Vagina (tissue), 2 donors: ENCODE results near the gene C12orf57. TPM values are rescaled to one million over a fixed set of nuclear protein-coding genes. Genes with fewer than 3 reads are reported as not detected.

ENCODE experiments used
- DNase-seq, 2 donors: peaks; one replicate each; pipeline ENCODE4 v3.0.0-alpha.2; 2017; ENCODE audit errors: extremely low spot score in 2 of 2
- H3K27ac ChIP-seq: fragments of 200-600 bp; sonication (generic); one replicate; pipeline ENCODE4 v1.5.1; 2019
- H3K27me3 ChIP-seq: fragments of 200-600 bp; sonication (generic); one replicate; pipeline ENCODE4 v1.5.1; 2019
- H3K36me3 ChIP-seq, 2 donors: fragments of 200-600 bp; sonication (generic); one replicate each; pipeline ENCODE4 v1.5.1; 2017 to 2019
- H3K4me1 ChIP-seq: fragments of 200-600 bp; sonication (generic); one replicate; pipeline ENCODE4 v1.5.1; 2019
- H3K4me3 ChIP-seq, 2 donors: fragments of 200-600 bp; sonication (generic); 1 replicate in 1 of 2; 2 replicates in 1 of 2; pipeline ENCODE4 v1.5.1; 2016 to 2019
- H3K9me3 ChIP-seq: fragments of 200-600 bp; sonication (generic); one replicate; pipeline ENCODE4 v1.5.1; 2019
- POLR2A ChIP-seq, 2 donors: fragments of 450-650 bp; IDR thresholded peaks; one replicate each; pipeline ENCODE4 v1.6.1; 2017; ENCODE audit warnings: antibody characterized with exemption in 2 of 2, mild to moderate bottlenecking in 2 of 2, moderate library complexity in 2 of 2
- POLR2AphosphoS5 ChIP-seq, 2 donors: sonication (generic); formaldehyde crosslinking; IDR thresholded peaks; one replicate each; pipeline ENCODE4 v1.9.0; 2017; ENCODE audit warnings: antibody characterized with exemption in 2 of 2, mild to moderate bottlenecking in 2 of 2, low read depth in 1 of 2; ENCODE audit not compliant: insufficient read depth in 1 of 2
- intact Hi-C: fragments of 100-400 bp; cut with DNase I; formaldehyde crosslinking; loops from one replicate; pipeline ENCODE4 v1.15.1; 2023
- total RNA-seq: library from RNA; depleted of rRNA; stranded (reverse); fragments of >200 nt; gene quantifications from one replicate; pipeline ENCODE4 v1.2.3, GENCODE V29; 2016
- TF ChIP-seq, protein P1 (sequence below), 3 experiments: fragments of 450-650 bp in 2 of 3; fragments of 200-600 bp in 1 of 3; sonication (generic) in 1 of 3; IDR thresholded peaks; one replicate each; pipeline ENCODE4 v1.5.1; 2017 to 2019; ENCODE audit warnings: antibody characterized with exemption in 3 of 3, mild to moderate bottlenecking in 2 of 3, moderate library complexity in 2 of 3

Gene C12orf57
- total RNA-seq, 1 donor from 2014 or later: 760 TPM

DNA sequence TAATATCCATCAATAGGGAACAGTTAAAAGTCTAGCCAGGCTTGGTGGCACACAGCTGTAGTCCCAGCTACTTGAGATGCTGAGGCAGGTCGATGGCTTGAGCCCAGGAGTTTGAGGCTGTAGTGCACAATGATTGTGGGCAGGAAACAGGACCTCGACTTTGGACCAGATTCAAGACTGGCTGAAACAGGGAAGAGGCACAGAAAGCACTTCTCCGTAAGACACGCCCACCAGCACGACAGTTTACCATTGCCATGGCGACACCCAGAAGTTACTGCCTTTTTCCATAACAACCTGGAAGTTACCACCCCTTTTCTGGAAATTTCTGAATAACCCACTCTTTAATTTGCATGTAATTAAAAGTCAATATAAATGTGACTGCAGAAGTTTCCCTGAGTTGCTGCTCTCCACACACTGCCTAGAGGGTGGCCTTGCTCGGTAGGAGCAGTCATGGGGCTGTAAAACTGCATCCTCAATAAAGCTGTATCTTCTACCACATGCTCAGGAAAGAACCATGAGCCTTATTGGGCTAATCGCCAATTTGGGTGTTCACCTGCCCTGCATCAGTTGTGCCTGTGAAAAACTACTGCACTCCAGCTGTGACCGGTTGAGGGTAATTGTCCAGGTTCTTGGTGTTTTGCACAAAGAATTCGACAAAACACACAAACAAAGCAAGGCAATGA lies 43.8 kb upstream of the C12orf57 start:
- intact Hi-C loops: no loop called here
- Histone ChIP-seq H3K9me3 (no peaks in the 10 kb centered on the region), H3K4me3 (no peak overlapping the region), H3K27me3 (no peaks in the 10 kb centered on the region), H3K4me1 (peaks cover 10% of the 10 kb centered on the region), H3K36me3 (no peaks in the 10 kb centered on the region), H3K27ac (no peak overlapping the region)
- no peak for DNase-seq
- TF ChIP-seq POLR2AphosphoS5 (IDR thresholded peaks at IDR 0.05; ENCODE audit: insufficient read depth in 1 of 2, low read depth in 1 of 2): no peak
- no peak for TF ChIP-seq POLR2A (IDR thresholded peaks at IDR 0.05)
- TF ChIP-seq, protein P1, sequence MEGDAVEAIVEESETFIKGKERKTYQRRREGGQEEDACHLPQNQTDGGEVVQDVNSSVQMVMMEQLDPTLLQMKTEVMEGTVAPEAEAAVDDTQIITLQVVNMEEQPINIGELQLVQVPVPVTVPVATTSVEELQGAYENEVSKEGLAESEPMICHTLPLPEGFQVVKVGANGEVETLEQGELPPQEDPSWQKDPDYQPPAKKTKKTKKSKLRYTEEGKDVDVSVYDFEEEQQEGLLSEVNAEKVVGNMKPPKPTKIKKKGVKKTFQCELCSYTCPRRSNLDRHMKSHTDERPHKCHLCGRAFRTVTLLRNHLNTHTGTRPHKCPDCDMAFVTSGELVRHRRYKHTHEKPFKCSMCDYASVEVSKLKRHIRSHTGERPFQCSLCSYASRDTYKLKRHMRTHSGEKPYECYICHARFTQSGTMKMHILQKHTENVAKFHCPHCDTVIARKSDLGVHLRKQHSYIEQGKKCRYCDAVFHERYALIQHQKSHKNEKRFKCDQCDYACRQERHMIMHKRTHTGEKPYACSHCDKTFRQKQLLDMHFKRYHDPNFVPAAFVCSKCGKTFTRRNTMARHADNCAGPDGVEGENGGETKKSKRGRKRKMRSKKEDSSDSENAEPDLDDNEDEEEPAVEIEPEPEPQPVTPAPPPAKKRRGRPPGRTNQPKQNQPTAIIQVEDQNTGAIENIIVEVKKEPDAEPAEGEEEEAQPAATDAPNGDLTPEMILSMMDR (IDR thresholded peaks at IDR 0.05): no peak

DNA sequence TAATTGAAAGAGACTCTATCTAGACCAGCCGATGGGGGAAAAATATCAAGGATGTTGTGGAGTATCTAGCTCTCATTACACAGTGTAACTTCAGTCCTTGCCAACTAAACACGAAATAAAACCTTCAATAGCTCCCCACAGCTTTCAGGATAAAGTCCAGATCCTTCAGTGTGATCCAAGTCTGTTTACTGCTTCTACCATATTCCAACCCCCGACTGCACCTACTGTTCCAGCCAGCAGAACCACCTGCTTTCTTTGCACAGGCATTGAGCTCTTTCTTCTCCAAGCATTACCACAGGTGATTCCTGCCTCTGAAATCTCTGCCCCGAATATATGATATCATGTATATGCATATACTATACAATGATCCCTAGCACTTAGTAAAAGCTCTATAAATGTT lies 41.4 kb upstream of the C12orf57 start:
- no peaks in the 10 kb centered on the region for H3K27me3 ChIP-seq
- peaks cover 16% of the 10 kb centered on the region for H3K4me1 ChIP-seq
- intact Hi-C loops: no loop called here
- no peaks in the 10 kb centered on the region for H3K36me3 ChIP-seq
- no peak overlapping the region for H3K4me3 ChIP-seq
- TF ChIP-seq POLR2A (IDR thresholded peaks at IDR 0.05): no peak
- TF ChIP-seq, protein P1 (IDR thresholded peaks at IDR 0.05): no peak
- no peak for TF ChIP-seq POLR2AphosphoS5 (IDR thresholded peaks at IDR 0.05; ENCODE audit: insufficient read depth in 1 of 2, low read depth in 1 of 2)
- no peaks in the 10 kb centered on the region for H3K9me3 ChIP-seq
- H3K27ac ChIP-seq: no peak overlapping the region
- no peak for DNase-seq

DNA sequence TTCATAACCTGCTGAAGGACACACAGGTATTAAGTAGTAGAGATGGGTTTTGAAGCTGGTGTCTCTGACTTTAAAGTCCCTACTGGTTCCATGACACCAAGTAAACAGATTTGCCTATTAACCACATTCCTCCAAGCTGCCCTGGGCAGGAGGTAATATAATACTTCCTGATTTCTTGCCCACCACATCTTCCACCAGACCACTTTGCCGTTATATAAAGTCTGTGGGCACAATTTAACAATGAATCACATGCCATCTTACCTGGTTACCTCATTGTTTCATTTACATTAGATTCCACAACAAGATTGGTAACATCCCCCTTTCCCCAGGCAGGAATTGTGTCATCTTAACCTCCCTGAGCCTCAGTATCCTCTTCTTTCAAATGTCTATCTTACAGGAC lies 40.1 kb upstream of the C12orf57 start:
- Histone ChIP-seq H3K4me1 (peaks cover 16% of the 10 kb centered on the region), H3K36me3 (peaks cover 0 to 5% of the 10 kb centered on the region in 2 donors), H3K4me3 (no peak overlapping the region), H3K27me3 (no peaks in the 10 kb centered on the region), H3K27ac (no peak overlapping the region), H3K9me3 (no peaks in the 10 kb centered on the region)
- TF ChIP-seq POLR2AphosphoS5 (IDR thresholded peaks at IDR 0.05; ENCODE audit: insufficient read depth in 1 of 2, low read depth in 1 of 2) (no peak), POLR2A (IDR thresholded peaks at IDR 0.05) (no peak)
- TF ChIP-seq, protein P1 (IDR thresholded peaks at IDR 0.05): no peak
- intact Hi-C loops: no loop called here
- DNase-seq: no peak

DNA sequence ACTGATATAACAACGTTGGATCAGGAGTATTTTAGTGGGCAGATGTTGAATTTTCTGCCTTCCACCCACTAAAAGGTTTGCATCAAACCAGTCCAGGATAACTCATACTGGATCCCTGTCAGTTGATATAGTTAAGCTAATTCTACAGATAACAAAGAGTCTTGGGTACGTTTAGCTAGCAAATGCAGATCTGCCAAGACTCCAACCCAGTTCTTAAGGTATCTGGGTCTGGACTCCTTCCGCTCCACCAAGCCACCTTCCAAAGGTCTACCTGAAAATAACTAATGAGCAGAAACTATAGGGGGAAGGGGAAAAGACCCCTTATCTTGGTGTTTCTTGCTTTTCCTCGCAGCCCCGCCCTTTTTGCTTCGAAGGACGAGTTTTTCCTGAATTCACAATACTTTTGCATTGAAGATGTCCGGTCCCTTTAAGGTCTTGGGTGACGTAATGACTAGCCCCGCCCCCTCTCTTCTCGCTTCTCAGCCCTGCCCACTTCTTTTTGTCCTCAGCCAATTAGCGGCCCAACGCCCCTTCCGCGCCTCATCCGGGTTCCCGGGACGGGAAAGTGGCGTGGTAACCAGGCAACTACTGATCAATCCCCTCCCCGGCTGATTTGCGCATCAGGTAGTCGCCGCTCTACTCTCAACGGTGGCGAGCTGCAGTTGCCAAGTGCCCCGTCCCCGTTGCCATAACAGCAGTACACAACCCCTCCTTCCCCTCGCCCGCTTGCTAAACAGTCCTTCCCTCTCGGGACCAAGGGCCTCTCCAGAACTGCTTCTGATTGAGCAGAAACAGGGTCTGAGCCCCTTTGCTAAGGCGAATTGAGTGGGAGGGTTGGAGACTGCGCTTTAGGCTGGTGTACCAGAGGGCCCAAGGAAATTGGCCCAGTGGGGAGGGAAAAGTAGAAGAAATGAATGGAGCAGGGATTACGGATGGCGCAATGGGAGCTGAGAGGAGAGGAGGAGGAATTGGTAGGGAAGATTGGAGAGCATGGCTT lies 39.2 kb upstream of the C12orf57 start, which contains the start of gene LRRC23:
LRRC23 (plus strand) TSS at position 543 of the 997 bp plus-strand sequence. CDS start 812 bp downstream, outside the sequence.
- no peaks in the 10 kb centered on the region for H3K9me3 ChIP-seq
- peak within 1 kb of the TSS; percentile 74 to 77 for H3K4me3 ChIP-seq
- H3K4me1 ChIP-seq: peaks cover 16% of the 10 kb centered on the region
- H3K27ac ChIP-seq: peak within 1 kb of the TSS; percentile 76
- TF ChIP-seq POLR2AphosphoS5 (IDR thresholded peaks at IDR 0.05; ENCODE audit: insufficient read depth in 1 of 2, low read depth in 1 of 2) (peak; percentile 92 to 94), POLR2A (IDR thresholded peaks at IDR 0.05) (peak in 1 of 2 donors; percentile 36)
- TF ChIP-seq, protein P1 (IDR thresholded peaks at IDR 0.05): peak in 1 of 3 experiments; percentile 3
- peaks cover 0 to 5% of the 10 kb centered on the region in 2 donors for H3K36me3 ChIP-seq
- H3K27me3 ChIP-seq: no peaks in the 10 kb centered on the region
- intact Hi-C loops: no loop called here
- DNase-seq: no peak
